ENCODE data around the gene FARP1.

DNA sequence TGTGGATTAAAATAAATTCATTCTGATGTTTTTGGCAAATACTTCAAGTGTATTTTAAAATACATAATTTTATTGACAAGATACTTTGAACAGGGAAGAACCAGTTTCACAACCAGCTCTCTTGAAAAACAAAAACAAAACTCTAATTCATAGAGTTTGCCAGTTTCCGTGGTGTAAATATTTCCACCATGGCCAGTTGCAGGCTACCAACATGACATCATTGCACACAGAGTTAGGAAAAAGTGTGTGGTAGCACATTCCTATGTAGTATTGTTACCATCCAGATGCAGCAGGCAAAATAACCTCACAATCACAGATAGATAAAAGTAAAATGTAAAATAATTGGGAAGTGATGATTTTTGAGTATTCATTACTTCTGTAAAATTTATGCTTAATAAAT, 41.9 kb downstream of the FARP1 start:
- TF ChIP-seq, protein P1, sequence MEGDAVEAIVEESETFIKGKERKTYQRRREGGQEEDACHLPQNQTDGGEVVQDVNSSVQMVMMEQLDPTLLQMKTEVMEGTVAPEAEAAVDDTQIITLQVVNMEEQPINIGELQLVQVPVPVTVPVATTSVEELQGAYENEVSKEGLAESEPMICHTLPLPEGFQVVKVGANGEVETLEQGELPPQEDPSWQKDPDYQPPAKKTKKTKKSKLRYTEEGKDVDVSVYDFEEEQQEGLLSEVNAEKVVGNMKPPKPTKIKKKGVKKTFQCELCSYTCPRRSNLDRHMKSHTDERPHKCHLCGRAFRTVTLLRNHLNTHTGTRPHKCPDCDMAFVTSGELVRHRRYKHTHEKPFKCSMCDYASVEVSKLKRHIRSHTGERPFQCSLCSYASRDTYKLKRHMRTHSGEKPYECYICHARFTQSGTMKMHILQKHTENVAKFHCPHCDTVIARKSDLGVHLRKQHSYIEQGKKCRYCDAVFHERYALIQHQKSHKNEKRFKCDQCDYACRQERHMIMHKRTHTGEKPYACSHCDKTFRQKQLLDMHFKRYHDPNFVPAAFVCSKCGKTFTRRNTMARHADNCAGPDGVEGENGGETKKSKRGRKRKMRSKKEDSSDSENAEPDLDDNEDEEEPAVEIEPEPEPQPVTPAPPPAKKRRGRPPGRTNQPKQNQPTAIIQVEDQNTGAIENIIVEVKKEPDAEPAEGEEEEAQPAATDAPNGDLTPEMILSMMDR (IDR thresholded peaks at IDR 0.05), result no peak
- no peak for TF ChIP-seq POLR2A (IDR thresholded peaks at IDR 0.05)

Measured in body of pancreas (tissue), 4 donors.